ENCODE measurements around the gene KCTD6.

The KCTD6 gene

GRCh38 chr3:58491506-58492402, at the start of gene KCTD6:
Gene KCTD6 (plus strand): TSS chr3:58492096. CDS start chr3:58498756, 6,660 bp downstream.
- DNase-seq: peak; percentile 94

GRCh38 chr3:58452176-58452575, 39.7 kb upstream of the KCTD6 start:
- DNase-seq: no peak

DNA sequence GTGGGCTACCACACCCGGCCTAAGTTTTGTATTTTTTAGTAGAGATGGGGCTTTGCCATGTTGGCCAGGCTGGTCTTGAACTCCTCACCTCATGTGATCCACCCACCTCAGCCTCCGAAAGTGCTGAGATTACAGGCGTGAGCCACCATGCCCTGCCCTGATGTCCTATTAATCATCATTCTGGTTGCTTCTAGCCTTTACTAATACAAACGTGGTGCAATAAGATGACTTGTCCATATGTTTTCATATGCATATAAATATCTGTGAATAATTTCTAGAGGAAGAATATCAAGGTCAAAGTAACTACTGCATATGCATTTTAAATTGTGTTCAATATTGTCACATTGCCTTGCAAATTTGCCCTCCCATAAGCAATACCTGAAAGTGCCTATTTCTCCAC, 32.7 kb upstream of the KCTD6 start:
- no peak for DNase-seq

GRCh38 chr3:58462829-58463180, 29.1 kb upstream of the KCTD6 start:
- DNase-seq: peak; percentile 35

DNA sequence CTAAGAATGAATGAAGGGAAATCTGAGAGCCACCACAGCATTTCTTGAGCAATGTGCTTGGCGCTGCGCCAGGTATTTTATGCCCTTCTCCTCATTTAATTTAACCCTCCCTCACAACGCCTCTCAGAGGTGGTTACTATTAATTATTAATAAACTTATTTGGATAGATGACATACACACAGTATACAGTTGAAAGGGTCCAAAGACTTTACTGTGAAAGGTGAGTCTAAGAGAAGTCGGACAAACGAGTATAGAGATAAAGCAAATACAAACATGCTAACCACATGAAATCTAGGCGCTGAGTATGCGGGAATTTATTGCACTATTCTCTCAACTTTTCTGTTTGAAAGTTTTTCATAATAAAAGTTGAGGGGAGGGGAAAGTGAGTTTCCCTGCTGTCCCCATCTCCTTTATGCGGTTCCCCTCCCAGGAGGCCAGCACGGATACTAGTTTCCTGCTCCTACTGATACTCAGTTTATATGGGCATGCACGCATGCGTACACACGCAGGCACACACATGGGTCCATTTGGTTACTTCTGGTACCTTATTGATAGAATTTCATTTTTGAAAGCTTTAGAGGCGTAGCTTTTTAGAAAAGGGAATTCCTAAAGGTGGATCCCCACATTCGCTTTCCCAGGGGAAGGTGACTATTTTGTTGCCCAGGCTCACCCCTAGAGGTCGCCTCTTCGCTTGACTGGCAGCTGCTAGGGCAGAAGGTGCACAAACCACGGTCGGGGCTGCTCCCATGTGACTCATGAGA, 28.5 kb upstream of the KCTD6 start:
- DNase-seq: peak; percentile 85

DNA sequence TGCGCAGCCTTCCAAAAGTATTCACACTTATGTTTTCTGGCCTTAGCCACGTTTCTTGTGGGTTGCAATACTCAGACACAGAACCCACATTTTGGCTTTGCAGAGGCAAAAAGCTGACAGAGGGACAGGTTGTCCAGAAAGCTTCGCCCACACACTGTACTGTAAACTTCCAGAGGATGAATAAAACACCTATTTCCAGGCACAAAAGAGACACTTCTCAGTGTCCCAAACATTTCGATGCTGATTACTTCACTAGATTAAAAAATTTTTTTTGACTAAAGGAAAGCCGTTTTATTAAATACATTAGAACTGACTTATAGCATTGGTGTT, 28.0 kb upstream of the KCTD6 start:
- DNase-seq: no peak

DNA sequence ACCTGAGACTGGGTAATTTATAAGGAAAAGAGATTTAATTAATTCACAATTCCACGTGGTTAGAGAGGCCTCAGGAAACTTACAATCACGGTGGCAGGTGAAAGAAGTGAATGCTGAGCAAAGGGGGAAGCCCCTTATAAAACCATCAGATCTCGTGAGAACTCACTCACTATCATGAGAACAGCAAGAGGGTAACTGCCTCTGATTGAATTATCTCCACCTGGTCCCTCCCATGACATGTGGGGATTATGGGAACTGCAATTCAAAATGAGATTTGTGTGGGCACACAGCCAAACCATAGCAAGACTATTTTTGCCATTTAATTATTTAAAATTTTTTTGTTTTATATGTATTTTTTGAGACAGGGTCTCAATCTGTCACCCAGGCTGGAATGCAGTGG, 27.0 kb upstream of the KCTD6 start:
- no peak for DNase-seq

- DNase-seq: no peak
Measured at GRCh38 chr3:58466899-58467563, 24.9 kb upstream of the KCTD6 start.

- no peak for DNase-seq
Measured at GRCh38 chr3:58469096-58469495, 22.8 kb upstream of the KCTD6 start.

DNA sequence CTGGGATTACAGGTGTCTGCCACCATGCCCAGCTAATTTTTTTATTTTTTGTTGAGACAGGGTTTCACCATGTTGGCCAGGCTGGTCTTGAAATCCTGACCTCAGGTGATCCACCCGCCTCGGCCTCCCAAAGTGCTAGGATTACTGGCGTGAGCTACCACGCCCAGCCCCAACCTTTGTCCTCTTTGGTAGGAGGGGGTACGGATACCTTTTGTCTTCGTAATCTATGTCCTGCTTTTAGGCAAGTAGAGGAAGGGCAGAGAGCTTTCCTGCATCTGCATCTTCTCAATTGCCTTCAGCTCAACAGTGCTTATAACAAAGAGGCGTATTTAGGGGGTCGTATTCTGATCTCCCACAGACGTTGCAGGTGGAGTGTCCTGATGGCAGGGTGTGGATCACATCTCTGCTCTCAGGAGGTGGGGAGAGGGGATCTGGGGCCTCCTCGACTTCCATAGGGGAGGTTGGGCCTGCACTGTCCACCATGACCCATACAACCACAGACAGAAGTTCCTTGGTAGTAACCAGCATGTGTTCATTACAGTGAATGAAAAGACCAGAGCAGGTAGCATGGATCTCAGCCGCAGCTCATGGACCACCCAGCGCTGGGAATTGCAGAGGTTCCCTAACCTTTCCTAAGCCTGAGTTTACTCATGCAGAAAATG, 21.4 kb upstream of the KCTD6 start:
- DNase-seq: no peak

DNA sequence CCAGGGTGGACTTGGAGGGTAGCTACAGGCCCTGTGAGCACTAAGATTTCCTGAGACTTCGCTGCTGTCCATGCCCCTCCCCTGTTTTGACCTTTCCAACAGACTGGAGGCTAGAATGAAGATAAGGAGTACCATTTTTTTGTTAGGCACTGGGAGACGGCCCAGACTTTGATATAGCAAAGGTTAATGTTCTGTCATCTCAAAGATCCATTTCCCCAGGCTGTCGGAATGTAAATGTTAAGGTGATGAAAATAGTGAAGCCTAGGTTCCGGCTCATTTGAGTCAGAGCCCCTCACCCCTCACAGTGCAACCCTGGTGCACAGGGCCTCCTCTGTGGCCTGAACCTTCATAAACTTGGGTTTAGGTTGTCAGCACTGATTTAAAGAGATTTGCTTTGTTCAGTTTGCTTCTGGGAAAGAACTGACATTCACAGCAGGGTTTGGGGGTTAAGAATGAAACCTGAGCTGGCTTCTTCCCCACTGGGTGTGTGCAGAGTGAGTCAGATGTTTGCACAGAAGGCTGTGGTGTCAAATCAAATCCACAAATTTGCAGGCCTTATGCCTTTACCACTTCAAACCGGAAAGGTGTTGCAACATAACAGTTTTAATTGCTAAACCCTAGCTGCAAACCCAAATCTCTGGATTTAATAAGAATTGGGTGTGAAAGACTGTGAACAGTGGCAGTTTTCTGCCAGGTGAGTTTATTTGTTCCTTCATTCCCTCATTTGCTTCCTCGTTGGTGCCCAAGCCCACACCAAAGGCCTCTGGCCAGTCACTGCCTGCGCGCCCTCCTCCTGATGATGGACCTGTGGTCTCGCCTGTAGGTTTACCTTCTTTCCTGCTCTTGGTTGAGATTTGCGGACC, 20.6 kb upstream of the KCTD6 start:
- peak; percentile 64 for DNase-seq

- DNase-seq: no peak
Measured at GRCh38 chr3:58473275-58473674, 18.6 kb upstream of the KCTD6 start.

- no peak for DNase-seq
Measured at GRCh38 chr3:58474348-58474911, 17.5 kb upstream of the KCTD6 start.

DNA sequence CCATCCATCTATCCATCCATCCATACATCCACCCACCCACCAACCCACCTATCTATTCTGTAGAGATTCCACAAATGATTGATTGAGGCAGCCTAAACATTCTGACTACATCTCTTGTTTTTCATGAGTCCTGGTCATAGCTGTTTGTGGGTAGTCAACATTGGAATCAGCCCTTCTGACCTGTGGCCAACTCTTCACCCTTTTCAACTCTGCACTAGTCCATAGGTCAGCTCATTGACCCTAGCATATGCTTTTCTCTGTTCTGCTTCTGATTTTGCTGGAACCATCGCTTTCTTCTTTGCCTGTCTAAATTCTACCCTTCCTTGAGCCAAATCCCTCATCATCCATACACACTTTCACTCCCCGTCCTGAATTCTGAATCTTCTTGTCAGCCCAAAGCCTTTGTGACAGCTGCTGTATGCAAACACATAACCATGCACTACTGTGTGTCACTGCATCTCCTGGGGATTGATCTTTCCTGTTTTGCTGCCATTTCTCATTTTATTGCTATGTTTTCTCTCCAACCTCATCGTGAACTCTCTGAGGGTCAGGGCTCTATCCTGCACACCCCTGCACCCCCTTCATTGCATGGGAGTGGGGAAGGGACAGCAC, 16.8 kb upstream of the KCTD6 start:
- no peak for DNase-seq

DNA sequence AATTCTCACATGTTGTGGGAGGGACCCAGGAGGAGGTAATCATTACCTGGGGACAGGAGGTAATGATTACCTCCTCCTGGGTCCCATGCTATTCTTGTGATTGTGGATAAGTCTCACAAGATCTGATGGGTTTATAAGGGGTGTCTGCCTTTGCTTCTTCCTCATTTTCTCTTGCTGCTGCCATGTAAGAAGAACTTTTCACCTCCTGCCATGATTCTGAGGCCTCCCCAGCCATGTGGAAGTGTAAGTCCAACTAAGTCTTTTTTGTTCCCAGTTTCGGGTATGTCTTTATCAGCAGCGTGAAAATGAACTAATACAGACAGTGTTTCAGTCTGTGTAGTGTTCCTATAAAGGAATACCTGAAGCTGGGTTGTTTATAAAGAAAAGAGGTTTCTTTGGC, 13.1 kb upstream of the KCTD6 start:
- DNase-seq: no peak

DNA sequence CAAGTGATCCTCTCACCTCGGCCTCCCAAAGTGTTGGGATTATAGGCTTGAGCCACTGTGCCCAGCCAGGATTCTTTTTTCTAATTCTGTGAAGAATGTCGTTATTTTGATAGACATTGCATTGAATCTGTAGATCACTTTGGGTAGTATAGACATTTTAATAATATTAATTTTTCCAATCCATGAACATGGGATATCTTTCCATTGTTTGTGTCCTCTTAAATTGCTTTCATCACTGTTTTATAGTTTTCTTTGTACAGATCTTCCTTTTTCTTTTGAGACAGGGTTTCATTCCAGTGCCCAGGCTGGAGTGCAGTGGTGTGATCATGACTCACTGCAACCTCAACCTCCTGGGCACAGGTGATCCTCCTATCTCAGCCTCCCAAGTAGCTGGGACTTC, 11.6 kb upstream of the KCTD6 start:
- no peak for DNase-seq

- no peak for DNase-seq
Measured at GRCh38 chr3:58482917-58483636, 8.8 kb upstream of the KCTD6 start.

- no peak for DNase-seq
Measured at GRCh38 chr3:58484045-58484721, 7.7 kb upstream of the KCTD6 start.

DNA sequence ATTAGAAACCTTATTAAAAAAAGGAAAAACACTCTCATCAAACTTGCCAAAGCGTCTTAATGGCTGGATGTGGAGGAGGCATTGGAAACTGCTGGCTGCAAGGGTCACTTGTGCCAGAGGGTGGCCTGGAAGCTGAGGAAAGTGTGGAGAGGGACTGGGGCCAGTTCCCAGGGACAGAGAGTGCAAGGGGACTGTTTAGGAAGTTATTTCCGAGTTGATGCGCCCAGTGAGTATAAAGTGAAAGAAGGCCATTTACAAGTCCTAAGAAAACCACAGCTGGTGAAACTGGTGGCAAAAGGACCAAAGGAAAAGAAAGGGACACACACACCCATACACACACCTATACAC, 7.2 kb upstream of the KCTD6 start:
- DNase-seq: no peak

GRCh38 chr3:58485801-58486435, 6.0 kb upstream of the KCTD6 start:
- no peak for DNase-seq

Measured in activated CD8-positive, alpha-beta memory T cell treated with anti-CD3 and anti-CD28 coated beads for 24 hours (primary cell).